Brain pericyte (primary cell): ENCODE measurements around the gene NAV3.

Experiments used
- DNase-seq: peaks from one replicate; pipeline ENCODE4 v3.0.0-alpha.2; 2012; ENCODE audit warnings: low read depth, low spot score

NAV3 gene, protein sequence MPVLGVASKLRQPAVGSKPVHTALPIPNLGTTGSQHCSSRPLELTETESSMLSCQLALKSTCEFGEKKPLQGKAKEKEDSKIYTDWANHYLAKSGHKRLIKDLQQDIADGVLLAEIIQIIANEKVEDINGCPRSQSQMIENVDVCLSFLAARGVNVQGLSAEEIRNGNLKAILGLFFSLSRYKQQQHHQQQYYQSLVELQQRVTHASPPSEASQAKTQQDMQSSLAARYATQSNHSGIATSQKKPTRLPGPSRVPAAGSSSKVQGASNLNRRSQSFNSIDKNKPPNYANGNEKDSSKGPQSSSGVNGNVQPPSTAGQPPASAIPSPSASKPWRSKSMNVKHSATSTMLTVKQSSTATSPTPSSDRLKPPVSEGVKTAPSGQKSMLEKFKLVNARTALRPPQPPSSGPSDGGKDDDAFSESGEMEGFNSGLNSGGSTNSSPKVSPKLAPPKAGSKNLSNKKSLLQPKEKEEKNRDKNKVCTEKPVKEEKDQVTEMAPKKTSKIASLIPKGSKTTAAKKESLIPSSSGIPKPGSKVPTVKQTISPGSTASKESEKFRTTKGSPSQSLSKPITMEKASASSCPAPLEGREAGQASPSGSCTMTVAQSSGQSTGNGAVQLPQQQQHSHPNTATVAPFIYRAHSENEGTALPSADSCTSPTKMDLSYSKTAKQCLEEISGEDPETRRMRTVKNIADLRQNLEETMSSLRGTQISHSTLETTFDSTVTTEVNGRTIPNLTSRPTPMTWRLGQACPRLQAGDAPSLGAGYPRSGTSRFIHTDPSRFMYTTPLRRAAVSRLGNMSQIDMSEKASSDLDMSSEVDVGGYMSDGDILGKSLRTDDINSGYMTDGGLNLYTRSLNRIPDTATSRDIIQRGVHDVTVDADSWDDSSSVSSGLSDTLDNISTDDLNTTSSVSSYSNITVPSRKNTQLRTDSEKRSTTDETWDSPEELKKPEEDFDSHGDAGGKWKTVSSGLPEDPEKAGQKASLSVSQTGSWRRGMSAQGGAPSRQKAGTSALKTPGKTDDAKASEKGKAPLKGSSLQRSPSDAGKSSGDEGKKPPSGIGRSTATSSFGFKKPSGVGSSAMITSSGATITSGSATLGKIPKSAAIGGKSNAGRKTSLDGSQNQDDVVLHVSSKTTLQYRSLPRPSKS (N-terminal part only)

GRCh38 chr12:77830583-77831351 is at the start of gene NAV3:
NAV3 (plus strand) TSS chr12:77830894; CDS start chr12:77831462, 568 bp downstream.
- no peak for DNase-seq

GRCh38 chr12:77782034-77782433 is 48.7 kb upstream of the NAV3 start:
- DNase-seq, result no peak

GRCh38 chr12:77782766-77783165 is 47.9 kb upstream of the NAV3 start:
- DNase-seq, result no peak

DNA sequence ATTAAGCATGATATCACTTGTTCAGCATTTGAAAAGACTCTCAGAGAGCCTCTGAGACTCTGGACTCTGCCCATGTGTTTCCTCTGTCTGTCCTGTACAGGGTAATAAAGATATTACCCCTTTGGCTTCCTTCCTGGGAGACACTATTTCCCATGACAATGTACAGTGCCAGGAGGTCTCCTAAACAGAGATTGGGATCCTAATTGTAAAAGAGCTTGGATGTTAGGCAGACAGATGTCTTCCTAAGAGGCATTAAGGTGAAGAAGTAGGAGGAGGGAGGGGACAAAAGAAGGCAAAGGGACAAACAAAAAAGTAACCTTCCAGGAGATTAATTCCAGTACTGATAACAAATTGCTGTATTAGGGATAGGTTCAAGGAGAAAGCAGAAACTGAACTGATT is 45.5 kb upstream of the NAV3 start:
- no peak for DNase-seq

GRCh38 chr12:77786675-77787074 is 44.0 kb upstream of the NAV3 start:
- DNase-seq, result no peak

GRCh38 chr12:77788231-77789168 is 42.2 kb upstream of the NAV3 start:
- DNase-seq, result no peak

GRCh38 chr12:77795699-77796098 is 35.0 kb upstream of the NAV3 start:
- peak; percentile 40 for DNase-seq

DNA sequence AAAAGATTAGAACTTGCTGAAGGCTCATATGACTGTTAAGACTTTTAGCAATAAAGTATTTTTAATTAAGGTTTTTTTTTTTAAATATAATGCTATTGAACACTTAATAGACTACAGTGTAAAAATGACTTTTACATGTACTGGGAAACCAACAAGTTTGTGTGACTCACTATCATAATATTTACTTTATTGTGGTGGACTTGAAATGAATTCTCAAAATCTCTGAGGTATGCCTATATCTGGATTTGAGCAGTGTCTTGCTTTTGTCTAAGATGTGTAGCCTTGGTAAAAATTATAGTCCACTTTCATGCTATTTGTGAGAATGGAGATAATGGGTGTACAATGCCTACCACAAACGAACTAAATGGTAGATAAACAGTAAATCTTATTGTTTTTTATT is 33.9 kb upstream of the NAV3 start:
- peak; percentile 10 for DNase-seq

- no peak for DNase-seq
These were observed 30.2 kb upstream of the NAV3 start for GRCh38 chr12:77800501-77800900.

GRCh38 chr12:77808534-77808933 is 22.2 kb upstream of the NAV3 start:
- DNase-seq, result no peak

DNA sequence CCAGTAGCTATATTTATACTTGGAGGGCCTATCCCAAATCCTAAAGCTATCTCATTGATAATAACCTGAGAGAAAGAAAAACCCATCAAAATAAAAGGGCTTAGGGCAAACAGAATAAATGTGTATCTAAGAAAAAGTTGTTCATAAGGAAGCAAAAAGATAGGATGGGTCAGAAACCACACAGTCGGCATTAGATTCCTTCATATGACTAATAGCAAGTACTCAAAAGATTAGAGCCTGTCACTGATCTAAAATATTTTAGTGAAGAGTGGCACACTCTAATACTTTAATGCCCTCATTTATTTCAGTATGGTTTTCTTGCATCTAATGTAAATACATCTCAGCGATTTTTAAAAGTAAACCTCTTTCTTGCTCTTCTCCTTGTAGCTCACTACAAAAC is 17.1 kb upstream of the NAV3 start:
- DNase-seq, result no peak

- no peak for DNase-seq
These were observed 16.3 kb upstream of the NAV3 start for GRCh38 chr12:77814386-77814785.

- DNase-seq, result no peak
These were observed 14.5 kb upstream of the NAV3 start for GRCh38 chr12:77816196-77816595.

DNA sequence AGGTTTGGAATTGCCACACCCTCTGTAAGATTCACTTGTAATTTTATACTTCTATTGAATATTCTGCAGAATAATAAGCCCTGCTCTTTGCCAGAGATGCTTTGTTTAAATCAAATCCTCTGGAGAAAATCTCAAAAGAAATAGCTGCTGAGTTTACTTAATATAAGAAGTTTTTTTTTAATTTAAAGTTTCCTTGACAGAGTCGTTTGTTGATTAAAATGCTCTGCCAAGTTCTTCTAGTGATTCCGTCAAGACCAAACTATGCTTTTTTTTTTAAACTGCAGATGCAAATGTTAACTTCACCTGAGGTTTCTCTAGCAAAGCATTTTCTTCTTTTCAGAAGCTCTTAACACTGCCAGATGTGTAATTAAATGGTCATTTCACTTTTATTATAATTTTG is 13.4 kb upstream of the NAV3 start:
- DNase-seq, result no peak

DNA sequence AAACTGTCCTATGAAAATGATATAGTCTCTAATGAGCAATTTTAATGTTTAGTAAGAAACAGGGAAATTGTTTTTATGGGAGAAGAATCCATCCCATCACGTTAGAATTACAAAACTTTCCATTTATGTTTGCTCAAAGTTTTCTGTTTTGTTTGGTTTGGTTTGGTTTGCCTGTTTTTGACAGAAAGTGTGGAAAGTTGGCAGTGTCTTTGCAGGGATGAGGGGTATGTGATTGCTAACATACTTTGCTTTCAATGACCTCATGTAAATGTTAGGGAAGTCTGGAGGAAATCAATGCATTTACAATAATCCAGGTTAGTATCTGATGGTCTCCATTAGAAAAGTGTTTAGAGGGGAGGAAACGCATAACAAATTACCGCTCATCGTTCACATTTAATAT is 12.3 kb upstream of the NAV3 start:
- no peak for DNase-seq

DNA sequence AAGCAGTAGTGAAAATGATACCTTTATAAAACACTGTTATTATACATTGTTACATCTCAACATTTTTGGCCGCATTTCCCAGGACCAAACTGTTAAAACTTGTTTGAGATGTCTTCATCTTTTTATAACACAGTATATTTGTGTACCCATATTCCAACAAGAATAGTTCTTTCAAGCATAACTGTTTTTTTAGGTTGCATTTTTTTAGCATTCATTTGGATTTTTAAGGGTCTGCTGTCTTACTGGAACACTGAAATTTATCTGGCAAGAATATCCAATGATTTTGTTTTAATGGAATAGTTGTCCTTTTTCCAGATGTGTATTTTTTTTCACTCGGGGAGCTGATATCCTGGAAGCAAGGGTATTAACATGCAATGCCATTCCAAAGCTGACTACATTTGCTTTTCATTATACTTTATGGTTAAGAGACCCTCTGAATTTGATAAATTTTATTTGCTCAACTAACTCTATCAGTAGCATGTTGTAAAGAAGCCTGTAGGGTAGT is 8.9 kb upstream of the NAV3 start:
- DNase-seq, result no peak

GRCh38 chr12:77833329-77833728 is 2.6 kb downstream of the NAV3 start:
- no peak for DNase-seq

- DNase-seq, result no peak
These were observed 3.9 kb downstream of the NAV3 start for GRCh38 chr12:77834618-77835017.

GRCh38 chr12:77835969-77836368 is 5.3 kb downstream of the NAV3 start:
- no peak for DNase-seq

DNA sequence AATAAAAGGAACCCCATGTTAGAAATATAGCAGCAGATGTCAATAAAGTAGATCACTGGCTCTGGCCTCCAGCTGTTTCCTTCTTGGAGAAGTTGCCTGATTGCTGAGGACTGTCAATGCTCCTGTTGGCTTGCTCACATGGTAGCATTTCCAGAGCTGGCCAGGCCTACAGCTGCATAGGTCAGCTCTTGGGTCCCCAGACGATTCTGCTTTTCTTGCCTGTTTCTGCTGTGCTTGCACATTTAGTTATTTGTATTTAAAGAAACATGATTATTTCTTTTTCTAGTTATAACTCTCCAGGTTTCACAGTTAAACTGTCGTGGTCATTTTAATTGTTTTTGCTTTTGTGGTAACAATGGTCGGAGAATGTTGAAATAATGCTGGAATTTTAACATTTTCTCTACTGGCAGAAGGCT is 7.2 kb downstream of the NAV3 start:
- DNase-seq, result peak; percentile 73
